ENCODE data around the gene CST1.

DNA sequence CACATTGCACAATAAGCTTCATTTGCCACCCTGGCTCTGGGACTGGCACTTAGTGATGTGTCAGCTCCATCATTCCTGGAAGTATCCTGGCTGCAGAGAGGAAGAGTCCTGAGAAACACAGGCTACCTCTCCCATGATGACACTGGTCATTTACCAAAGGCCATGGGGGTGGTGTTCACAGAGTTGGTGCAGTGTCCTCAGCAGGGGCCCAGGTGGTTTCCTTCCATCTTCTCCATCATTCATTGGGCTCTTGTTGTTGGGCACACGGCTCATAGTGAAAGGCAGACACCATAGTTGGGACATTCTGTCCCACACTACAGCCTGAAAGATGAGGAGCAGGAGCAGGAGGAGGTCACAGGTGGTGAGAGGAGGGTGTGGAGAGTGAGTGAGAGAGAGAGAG is 15.8 kb upstream of the CST1 start:
- TF ChIP-seq, protein P1, sequence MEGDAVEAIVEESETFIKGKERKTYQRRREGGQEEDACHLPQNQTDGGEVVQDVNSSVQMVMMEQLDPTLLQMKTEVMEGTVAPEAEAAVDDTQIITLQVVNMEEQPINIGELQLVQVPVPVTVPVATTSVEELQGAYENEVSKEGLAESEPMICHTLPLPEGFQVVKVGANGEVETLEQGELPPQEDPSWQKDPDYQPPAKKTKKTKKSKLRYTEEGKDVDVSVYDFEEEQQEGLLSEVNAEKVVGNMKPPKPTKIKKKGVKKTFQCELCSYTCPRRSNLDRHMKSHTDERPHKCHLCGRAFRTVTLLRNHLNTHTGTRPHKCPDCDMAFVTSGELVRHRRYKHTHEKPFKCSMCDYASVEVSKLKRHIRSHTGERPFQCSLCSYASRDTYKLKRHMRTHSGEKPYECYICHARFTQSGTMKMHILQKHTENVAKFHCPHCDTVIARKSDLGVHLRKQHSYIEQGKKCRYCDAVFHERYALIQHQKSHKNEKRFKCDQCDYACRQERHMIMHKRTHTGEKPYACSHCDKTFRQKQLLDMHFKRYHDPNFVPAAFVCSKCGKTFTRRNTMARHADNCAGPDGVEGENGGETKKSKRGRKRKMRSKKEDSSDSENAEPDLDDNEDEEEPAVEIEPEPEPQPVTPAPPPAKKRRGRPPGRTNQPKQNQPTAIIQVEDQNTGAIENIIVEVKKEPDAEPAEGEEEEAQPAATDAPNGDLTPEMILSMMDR (IDR thresholded peaks at IDR 0.05), result no peak
- no peak for TF ChIP-seq POLR2A (IDR thresholded peaks at IDR 0.05)

All from vagina (tissue), 2 donors.